GM19240 (cell line): ENCODE results near the gene LMO7.
"Not testable (repeated sequence)": the region's sequence is repeated elsewhere in the genome, so short reads cannot be mapped to it uniquely, and the experiment has no call there.

Source experiments
- DNase-seq: peaks from one replicate; pipeline ENCODE4 v3.0.0; 2011; ENCODE audit warnings: low spot score; ENCODE audit not compliant: insufficient read length

The LMO7 gene

GRCh38 chr13:75771226-75771625 is 135.1 kb downstream of the LMO7 start:
- DNase-seq = no peak

DNA sequence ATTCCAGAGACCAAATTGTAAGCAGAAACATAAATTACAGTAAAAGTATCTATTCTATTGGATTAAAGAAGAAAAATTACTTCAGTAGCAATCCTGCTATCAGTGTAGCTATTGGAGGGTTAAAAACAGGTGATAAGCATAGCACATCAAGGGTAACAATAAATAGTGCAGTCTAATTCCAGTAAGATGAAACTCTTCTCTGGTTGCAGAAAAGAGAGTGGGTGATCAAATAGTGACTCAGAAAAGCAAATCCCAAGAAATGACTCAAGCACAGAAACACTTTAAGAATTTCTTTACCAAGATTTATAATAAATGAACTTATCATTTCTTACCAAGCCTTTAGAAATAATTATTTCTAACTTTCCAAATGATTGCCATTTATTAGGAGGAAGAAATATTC is 135.7 kb downstream of the LMO7 start:
- DNase-seq = no peak

DNA sequence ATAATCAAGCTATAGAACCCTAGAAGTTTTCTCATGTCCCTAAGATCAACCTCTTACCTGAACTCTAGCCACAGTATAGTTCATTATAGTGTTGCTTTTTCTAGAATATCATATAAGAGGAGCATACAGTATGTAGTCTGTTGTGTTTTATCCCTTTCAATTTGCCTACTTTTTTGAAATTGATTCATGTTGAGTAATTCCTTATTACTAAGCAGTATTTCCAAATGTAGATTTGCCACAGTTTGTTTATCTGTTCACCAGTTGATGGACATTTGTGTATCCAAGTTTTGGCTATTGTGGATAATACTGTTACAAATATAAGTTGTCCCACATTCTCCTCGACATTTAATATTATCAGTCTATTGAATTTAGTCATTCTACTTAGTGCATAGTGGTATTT is 138.0 kb downstream of the LMO7 start:
- DNase-seq = no peak

DNA sequence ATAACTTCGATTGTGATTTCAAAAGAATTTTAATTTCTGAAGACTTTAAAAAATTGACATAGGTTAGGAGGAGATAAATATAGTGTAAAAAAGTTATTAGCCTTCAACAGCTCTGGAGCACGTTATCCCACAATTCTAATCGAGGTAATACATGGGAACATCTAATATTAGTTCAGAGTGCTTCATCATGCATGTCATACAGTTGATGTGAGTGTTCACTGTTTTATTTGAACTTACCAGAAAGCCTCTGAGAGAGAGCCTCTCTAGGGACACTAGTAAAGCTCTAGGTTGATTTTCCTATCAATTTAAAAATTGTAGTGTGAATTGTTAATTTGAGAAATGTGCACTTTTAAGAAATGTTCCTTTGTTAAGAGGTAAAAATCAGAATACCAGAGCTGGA is 140.4 kb downstream of the LMO7 start:
- DNase-seq = no peak

DNA sequence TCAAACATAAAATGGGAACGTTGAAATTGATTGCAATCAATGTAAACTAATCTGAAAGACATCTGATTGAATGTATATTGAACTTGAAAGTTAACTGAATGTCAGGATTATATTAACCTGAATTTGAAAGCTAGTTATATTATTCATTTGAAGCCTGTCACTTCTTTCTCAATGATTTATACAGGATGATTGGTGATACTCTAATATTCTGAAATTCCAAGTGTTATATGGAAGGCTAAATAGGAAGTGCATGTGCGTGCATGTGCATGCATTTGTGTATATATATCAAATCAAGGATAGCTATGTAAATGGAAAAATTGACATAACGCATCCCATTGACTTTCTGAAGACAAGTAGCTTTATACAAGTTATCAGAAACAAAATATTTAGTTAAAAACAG is 143.3 kb downstream of the LMO7 start:
- DNase-seq = no peak

DNA sequence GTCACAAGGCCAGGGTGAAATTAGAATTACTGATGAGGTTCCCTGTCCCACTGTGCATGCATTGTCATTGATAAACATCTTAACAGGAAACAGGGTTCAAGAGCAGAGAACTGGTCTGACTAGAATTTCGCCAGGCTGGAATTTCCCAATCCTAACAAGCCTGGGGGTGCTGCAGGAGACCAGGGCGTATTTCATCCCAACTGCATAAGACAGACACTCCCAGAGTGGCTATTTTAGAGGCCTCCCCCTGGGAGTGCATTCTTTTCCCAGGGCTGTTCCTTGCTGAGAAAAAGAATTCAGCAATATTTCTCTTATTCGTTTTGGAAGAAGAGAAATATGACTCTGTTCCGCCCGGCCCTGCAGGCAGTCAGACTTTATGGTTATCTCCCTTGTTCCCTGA is 144.0 kb downstream of the LMO7 start:
- DNase-seq = not testable (repeated sequence)

DNA sequence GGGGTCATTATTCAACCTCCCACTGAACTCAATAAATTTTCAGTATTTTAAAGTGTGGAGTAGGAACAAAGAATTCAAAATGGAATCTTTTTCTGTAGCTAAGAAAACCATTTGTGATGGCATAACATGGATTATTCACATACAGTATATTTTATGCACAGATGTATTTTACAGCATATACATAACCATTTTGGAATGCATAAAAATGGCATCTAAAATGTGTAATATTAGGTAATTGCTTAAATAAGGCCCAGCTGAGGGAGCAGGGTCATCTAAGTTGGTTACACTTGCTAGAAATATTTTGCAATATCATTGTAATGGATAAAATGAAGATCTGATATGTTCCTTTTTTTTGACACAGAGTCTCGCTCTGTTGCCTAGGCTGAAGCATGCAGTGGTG is 146.9 kb downstream of the LMO7 start:
- DNase-seq = no peak

DNA sequence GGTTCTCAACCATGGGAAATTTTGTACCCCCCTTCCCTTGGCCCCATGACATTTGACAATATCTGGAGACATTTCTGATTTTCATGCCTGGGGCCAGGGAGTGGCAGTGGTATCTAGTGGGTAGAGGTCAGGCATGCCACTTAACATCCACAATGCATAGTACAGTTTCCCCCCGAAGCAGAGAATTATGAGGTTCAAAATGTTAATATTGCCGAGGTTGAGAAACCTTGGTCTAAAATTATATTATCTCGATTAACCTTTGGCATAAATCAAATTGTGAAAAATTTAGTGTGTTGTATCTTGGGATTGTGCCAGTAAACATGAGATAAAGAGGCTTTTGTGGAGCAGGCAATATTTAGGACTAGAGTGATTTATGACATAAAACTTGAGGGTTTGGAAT is 147.9 kb downstream of the LMO7 start:
- DNase-seq = no peak

- DNase-seq = no peak
Observed at GRCh38 chr13:75785130-75785529, 149.0 kb downstream of the LMO7 start.

DNA sequence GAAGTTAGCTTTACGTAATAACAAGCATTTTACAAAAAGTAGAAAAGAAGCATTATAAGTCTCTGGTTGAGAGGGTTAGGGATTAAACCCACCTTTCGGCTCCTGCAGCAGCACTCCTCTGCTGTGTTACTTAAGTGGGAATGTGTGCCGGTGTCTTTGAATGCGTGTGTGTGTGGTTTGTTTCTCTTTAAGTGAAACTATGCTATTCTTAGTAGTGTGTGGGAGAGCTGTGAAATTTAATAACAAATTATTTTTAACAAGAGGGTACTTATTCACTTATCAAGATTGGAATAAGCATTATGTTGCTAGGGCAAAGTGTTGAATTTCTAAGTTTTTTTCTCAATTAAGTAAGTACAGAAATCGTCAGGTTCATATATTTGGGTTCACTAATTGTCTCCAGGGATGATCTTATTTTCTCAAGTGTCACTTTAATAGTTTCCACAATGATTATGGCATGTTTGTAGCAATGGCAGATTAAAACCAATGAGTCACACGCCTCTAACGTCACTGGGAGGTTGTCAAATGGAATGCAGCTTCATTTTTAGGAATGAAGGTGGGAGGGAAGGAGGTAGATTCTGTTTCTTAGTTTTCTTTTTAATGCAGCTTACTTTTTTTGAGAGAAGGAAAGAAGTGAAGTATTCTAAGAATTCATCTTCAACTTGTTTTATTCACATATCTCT is 151.3 kb downstream of the LMO7 start:
- no peak for DNase-seq

DNA sequence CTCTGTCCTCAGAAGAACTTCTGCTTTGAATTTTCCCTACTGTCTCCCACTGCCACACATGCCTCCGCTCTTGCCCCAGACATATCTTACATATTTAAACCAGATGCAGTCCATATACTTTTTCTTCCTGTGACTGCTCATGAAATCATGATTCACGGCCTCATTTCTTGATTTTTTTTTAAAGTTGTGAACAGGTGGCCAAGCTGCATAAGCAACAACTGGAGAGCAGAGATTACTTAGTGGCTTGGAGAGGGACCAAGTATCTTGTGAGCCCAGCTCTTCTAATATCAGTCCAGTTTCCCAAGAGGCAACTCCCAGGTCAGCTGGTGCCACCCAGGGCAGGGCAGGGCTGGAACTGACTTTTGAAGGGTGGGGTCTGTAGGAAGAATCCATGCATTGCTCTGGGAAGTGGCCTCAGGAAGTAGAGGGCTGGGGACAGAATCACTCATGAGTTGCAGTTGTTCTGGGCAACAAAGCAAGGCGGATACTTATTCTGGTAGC is 152.4 kb downstream of the LMO7 start:
- DNase-seq = no peak

DNA sequence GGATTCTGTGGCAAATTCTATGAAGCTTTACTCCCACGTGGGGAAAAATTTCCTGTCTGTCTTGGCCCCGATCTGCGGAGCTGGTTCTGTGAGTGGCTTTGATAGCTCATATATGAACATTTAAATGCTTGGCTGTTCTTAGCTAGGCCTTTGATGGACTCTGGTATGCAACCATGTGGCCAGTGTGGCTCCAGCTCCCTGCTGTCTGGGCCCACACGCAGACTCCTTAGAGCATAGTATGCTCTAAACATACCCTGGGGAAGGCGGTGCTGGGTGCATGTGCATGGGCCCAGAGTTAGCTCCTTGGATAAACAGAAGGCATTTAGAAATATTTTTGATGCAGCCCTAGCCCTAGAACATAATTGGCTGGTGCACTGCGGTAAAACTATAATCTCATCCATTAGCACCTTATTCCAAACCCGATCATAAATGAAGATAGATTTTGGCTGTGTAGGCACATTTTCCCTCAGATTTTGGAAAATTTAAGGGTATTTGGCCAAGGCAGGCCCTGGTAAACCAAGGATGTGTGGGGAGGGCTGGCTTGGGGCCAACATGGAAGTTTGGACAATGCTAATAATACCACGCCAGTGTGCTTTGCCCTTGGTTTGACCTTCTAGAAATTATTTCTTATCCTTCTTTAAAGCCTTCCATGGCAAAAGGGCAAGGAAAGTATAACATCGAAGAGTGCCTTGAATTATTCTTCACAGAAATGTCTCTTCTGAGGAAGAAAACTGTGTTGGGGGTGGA is 153.5 kb downstream of the LMO7 start:
- no peak for DNase-seq

GRCh38 chr13:75790198-75790970 is 154.3 kb downstream of the LMO7 start:
- DNase-seq = no peak

- DNase-seq = no peak
Observed at GRCh38 chr13:75792526-75793187, 156.5 kb downstream of the LMO7 start.

DNA sequence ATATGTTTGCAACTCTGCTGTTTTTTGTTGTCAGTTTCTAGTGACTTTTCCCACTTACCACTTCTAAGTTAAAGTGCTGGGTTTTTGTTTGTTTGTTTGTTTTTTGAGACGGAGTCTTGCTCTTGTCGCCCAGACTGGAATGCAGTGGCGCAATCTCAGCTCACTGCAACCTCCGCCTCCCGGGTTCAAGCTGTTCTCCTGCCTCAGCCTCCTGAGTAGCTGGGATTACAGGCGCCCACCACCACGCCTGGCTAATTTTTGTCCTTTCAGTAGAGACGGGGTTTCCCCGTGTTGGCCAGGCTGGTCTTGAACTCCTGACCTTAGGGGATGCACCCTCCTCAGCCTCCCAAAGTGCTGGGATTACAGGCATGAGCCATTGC is 157.0 kb downstream of the LMO7 start:
- DNase-seq = not testable (repeated sequence)

DNA sequence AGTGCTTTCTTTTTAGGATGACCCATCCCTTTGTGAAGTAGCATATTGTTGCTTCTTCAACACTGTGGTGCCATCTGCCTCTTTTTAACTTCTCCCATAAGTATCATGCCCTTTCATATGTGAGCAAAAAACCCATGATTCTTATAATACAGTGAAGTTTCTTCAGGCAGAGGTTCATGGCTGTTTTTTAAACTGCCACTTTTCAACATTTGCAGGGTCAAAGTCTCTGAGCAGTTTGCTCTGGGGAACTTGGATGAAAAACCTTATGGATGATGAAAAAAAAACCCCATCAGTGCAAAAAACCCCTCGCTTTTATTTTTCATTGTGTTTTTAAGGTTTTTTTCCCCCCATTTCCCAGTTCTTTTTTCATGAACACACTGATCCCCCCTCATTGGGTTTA is 158.5 kb downstream of the LMO7 start:
- DNase-seq = no peak

DNA sequence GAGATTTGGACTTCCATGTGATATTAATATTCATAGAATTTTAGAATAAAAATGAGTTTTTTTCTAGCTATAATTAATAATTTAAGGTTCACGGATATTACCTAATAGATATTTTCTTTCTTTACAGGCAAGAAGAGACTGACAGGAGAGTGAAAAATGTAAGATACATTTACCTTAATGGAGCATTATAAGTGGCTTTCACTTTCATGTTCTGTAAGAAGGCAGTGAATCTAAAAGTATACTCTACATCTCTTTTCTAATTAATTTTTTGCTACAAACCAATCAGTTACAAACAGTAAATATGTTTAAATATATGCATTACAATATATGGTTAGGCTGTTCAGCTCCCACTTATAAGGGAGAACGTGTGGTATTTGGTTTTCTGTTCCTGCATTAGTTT is 159.1 kb downstream of the LMO7 start:
- no peak for DNase-seq

GRCh38 chr13:75796825-75797224 is 160.7 kb downstream of the LMO7 start:
- DNase-seq = no peak

DNA sequence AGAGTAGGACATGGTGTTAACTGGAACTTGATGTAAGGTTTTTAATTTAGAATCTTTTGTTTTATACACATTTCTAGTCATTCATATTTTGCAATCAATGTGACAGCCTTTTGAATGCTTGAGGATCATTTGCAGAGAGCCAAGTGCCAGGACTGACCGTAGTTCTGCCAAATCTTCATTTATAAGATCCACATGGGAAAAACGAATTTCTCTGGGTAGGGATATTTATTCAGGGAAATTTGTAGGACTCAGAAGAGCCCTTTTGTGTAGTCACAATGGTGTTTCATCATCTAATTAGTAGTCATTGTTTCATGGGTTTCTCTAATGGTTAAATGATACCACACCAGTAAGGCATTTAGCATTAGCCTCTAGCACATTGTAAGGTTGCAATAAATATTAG is 161.1 kb downstream of the LMO7 start:
- no peak for DNase-seq

- no peak for DNase-seq
Observed at GRCh38 chr13:75797719-75798118, 161.6 kb downstream of the LMO7 start.

- no peak for DNase-seq
Observed at GRCh38 chr13:75798353-75799255, 162.5 kb downstream of the LMO7 start.
